Colonic mucosa (tissue), 4 donors: ENCODE data around the gene MED10. TPM values are rescaled to one million over a fixed set of nuclear protein-coding genes. Genes with fewer than 3 reads are reported as not detected.

ENCODE experiments used
- DNase-seq: peaks from one replicate; pipeline ENCODE4 v3.0.0-alpha.2; 2020
- H3K27ac ChIP-seq: fragments of 200-600 bp; one replicate; pipeline ENCODE4 v1.8.0; 2021
- H3K27me3 ChIP-seq: fragments of 200-600 bp; one replicate; pipeline ENCODE4 v1.8.0; 2021
- H3K36me3 ChIP-seq: fragments of 200-600 bp; one replicate; pipeline ENCODE4 v1.8.0; 2021
- H3K4me1 ChIP-seq: fragments of 200-600 bp; one replicate; pipeline ENCODE4 v1.8.0; 2021; ENCODE audit warnings: mild to moderate bottlenecking
- H3K4me3 ChIP-seq: fragments of 200-600 bp; one replicate; pipeline ENCODE4 v1.8.0; 2021
- H3K9ac ChIP-seq, 2 donors: one replicate each; pipeline ENCODE4 v1.7.0; 2013; ENCODE audit warnings: control low read depth in 2 of 2, low read depth in 2 of 2, low read length in 2 of 2
- H3K9me3 ChIP-seq: fragments of 200-600 bp; one replicate; pipeline ENCODE4 v1.8.0; 2021
- intact Hi-C: fragments of 100-400 bp; cut with DNase I; formaldehyde crosslinking; loops from one replicate; pipeline ENCODE4 v1.14.1; 2022
- total RNA-seq, 2 donors: library from RNA; stranded (reverse); fragmentation: NEBNext Ultra II Directional in 1 of 2; extraction: Animal tissue kit (Norgen Biotek cat#: 25700) in 1 of 2; gene quantifications; one replicate each; pipeline ENCODE4 v1.2.1, GENCODE V29; 2021
- TF ChIP-seq, protein P1 (sequence below): fragments of 200-600 bp; IDR thresholded peaks from one replicate; pipeline ENCODE4 v1.8.0; 2022; ENCODE audit warnings: antibody characterized with exemption, mild to moderate bottlenecking
- donor health status: healthy.
- donor health status: DM: no; HTN: no; CAD: no.
- donor health status: DM: no; HTN: no; CAD: no.

MED10 gene
- total RNA-seq, 2 donors from 2014 or later = 25.0 to 27.3 TPM

DNA sequence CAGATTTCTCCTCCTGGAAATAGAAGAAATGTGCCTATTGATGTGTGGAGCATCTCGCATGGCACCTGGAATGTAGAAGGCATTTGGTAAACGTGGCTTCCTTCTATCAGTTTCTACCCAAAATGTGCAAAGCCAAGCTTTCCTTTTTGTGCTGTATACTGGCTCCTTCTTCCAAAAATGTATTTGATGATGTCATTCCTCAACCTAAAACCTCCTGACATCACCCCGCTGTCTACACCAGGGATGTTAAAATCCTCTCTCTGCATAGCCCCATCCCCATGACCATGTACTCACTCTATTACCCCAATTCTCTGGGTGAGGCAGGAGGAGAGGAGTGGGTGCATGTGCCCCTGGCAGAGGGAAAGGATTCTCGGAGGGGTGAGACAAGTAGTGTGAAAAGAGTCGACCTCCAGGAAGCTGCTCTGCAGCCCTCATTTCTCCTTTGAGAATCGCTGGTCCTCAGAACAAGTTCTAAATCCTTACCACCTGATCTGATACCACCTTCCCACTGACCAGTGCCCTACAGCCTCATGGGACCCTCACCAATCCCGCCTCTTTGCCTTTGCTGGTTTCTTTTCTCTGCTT lies 11.7 kb upstream of the MED10 start:
- no peak overlapping the region for H3K9ac ChIP-seq
- intact Hi-C loops = loop anchor here (10.0 kb wide), 1 partner anchor 895 kb away; no protein-coding TSS in a partner anchor
- H3K27me3 ChIP-seq = no peaks in the 10 kb centered on the region
- no peak overlapping the region for H3K27ac ChIP-seq
- DNase-seq = no peak
- TF ChIP-seq, protein P1, sequence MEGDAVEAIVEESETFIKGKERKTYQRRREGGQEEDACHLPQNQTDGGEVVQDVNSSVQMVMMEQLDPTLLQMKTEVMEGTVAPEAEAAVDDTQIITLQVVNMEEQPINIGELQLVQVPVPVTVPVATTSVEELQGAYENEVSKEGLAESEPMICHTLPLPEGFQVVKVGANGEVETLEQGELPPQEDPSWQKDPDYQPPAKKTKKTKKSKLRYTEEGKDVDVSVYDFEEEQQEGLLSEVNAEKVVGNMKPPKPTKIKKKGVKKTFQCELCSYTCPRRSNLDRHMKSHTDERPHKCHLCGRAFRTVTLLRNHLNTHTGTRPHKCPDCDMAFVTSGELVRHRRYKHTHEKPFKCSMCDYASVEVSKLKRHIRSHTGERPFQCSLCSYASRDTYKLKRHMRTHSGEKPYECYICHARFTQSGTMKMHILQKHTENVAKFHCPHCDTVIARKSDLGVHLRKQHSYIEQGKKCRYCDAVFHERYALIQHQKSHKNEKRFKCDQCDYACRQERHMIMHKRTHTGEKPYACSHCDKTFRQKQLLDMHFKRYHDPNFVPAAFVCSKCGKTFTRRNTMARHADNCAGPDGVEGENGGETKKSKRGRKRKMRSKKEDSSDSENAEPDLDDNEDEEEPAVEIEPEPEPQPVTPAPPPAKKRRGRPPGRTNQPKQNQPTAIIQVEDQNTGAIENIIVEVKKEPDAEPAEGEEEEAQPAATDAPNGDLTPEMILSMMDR = no peak
- no peaks in the 10 kb centered on the region for H3K36me3 ChIP-seq
- H3K9me3 ChIP-seq = no peaks in the 10 kb centered on the region
- no peaks in the 10 kb centered on the region for H3K4me1 ChIP-seq
- no peak overlapping the region for H3K4me3 ChIP-seq

DNA sequence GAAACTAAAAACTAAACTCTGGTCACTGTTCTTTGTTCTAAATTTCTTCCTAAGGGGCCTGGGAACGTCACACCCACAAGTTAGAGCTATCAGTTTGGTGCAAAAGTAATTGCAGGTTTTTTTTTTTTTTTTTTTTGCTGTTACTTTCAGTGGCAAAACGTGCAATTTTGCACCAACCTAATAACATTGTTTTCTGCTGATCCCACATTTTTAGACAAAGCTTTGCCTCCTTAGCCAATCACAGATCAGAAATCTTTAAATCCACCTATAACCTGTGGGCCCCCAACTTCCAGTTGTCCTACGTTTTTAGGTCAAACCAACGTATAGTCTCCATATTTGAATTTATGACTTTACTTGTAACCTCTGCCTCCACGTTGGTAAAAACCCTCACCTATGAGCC lies 11.1 kb upstream of the MED10 start:
- no peak for DNase-seq
- Histone ChIP-seq H3K4me3 (no peak overlapping the region), H3K27ac (no peak overlapping the region), H3K36me3 (no peaks in the 10 kb centered on the region), H3K4me1 (no peaks in the 10 kb centered on the region), H3K27me3 (no peaks in the 10 kb centered on the region), H3K9ac (no peak overlapping the region), H3K9me3 (no peaks in the 10 kb centered on the region)
- intact Hi-C loops = loop anchor here (10.0 kb wide), 1 partner anchor 895 kb away; no protein-coding TSS in a partner anchor
- TF ChIP-seq, protein P1 = no peak

DNA sequence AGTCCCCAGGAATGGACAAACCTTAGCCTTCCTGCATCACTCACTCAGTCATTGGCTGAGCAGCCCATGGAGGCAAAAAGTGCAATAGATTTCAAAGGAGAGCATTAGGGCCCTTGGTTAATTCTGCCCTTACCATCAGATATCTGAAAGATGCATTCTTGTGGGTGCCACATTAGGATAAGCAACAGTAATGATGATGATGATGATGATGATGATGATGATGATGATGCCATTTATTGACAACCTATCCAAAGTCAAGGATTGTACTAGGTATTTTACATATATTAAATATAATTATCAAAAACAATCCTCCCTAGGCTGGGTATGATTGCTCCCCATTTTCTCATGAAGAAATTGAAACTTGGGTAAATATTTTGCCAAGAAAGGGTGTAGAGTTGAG lies 9.6 kb upstream of the MED10 start:
- intact Hi-C loops = loop anchor here (10.0 kb wide), 1 partner anchor 893 kb away; no protein-coding TSS in a partner anchor

DNA sequence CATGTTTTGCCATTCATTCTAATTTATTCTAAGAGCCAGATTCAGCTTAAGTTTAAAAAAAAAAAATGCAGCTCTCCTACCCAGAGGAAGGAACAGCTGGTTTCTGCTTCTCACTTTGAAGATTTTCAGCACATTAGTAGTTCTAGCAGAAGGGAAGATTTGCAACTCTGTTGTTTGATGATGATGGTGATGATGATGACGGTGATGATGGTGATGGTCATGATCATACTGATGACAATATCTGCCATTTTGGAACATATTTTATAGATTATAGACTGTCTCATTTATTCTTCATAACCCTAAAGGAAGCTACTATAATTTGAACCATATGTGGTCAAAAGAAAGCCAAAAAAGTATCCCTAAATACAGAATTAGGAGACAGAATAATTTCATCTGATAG lies 7.9 kb upstream of the MED10 start:
- Histone ChIP-seq H3K27me3 (no peaks in the 10 kb centered on the region), H3K9ac (no peak overlapping the region), H3K27ac (no peak overlapping the region), H3K9me3 (no peaks in the 10 kb centered on the region), H3K4me3 (no peak overlapping the region), H3K36me3 (no peaks in the 10 kb centered on the region), H3K4me1 (no peaks in the 10 kb centered on the region)
- intact Hi-C loops = loop anchor here (10.0 kb wide), 1 partner anchor 891 kb away; no protein-coding TSS in a partner anchor
- TF ChIP-seq, protein P1 = no peak
- no peak for DNase-seq

More for the DNA sequence above, 9.6 kb upstream of the MED10 start:
- TF ChIP-seq, protein P1 = no peak
- H3K4me3 ChIP-seq = no peak overlapping the region
- no peaks in the 10 kb centered on the region for H3K9me3 ChIP-seq
- H3K4me1 ChIP-seq = no peaks in the 10 kb centered on the region
- no peaks in the 10 kb centered on the region for H3K27me3 ChIP-seq
- no peaks in the 10 kb centered on the region for H3K36me3 ChIP-seq
- H3K9ac ChIP-seq = no peak overlapping the region
- H3K27ac ChIP-seq = no peak overlapping the region
- DNase-seq = no peak

DNA sequence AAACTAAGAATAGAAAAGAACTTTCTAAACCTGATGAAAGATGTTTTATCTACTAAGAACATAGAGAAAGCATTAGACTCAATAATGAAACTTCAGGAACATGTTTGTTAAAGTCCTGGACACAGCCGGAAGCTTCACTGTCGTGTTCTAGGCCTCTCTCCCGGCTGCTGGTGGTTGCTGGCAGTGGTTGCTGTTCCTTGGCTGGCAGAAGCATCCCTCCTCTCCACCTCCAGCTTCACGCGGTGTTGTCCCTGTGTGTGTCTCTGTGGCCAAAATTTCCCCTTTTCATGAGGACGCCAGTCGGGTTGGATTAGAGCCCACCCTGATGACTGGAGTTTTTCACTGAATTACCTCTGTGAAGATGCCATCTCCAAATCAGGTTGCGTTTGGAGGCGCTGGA lies 6.5 kb upstream of the MED10 start:
- no peak overlapping the region for H3K9ac ChIP-seq
- no peaks in the 10 kb centered on the region for H3K36me3 ChIP-seq
- no peaks in the 10 kb centered on the region for H3K27me3 ChIP-seq
- H3K4me1 ChIP-seq = no peaks in the 10 kb centered on the region
- H3K27ac ChIP-seq = no peak overlapping the region
- intact Hi-C loops = loop anchor here (10.0 kb wide), 1 partner anchor 890 kb away; no protein-coding TSS in a partner anchor
- TF ChIP-seq, protein P1 = no peak
- H3K4me3 ChIP-seq = no peak overlapping the region
- DNase-seq = no peak
- no peaks in the 10 kb centered on the region for H3K9me3 ChIP-seq
